Activated CD4-positive, alpha-beta T cell treated with anti-CD3 and anti-CD28 coated beads, Interleukin-2, Interleukin-4, amounts not matched to agents 100 ng/mL and 50 ng/mL, durations not matched to agents 16 hours and 8 hours (primary cell): ENCODE data around the gene CPEB4.

ENCODE experiments used
- DNase-seq: peaks from one replicate; pipeline ENCODE4 v3.0.0-alpha.2; 2020; ENCODE audit warnings: low spot score

CPEB4 gene

DNA sequence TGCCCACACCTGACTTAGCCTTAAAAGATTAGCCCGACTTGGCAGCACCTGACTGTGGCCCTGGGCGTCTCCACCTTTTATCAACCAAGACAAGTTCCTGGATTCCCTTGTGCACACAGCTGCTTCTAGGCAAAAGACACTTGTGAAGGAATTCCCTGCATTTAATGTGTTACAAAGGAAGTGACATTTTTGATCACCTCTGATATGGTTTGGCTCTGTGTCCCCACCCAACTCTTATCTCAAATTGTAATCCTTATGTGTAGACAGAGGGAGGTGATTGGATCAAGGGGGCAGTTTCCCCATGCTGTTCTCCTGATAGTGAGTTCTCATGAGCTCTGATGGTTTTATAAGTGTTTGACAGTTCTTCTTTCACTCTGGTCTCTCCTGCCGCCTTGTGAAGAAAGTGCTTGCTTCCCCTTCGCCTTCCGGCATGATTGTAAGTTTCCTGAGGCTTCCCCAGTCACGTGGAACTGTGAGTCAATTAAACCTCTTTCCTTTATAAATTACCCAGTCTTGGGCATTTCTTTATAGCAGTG, 2.6 kb upstream of the CPEB4 start:
- no peak for DNase-seq

DNA sequence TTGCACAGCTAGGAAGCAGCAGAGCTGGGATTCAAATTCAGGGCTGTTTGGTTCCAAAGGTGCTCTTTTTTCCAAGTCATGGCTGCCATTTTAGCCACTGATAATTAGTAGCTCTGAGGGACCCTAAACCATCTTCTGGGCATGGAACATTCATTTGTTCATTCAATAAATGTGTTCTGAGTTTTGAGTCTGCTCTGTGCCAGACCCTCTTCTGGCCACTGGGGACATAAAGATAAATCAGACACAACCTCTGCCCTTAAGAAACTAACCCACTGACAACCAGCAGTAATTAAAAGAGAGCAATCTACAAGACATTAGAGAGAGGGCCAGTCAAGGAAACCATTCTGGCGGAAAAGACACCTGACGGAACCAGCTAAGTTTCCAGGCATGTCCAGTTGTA, 2.0 kb upstream of the CPEB4 start:
- no peak for DNase-seq

DNA sequence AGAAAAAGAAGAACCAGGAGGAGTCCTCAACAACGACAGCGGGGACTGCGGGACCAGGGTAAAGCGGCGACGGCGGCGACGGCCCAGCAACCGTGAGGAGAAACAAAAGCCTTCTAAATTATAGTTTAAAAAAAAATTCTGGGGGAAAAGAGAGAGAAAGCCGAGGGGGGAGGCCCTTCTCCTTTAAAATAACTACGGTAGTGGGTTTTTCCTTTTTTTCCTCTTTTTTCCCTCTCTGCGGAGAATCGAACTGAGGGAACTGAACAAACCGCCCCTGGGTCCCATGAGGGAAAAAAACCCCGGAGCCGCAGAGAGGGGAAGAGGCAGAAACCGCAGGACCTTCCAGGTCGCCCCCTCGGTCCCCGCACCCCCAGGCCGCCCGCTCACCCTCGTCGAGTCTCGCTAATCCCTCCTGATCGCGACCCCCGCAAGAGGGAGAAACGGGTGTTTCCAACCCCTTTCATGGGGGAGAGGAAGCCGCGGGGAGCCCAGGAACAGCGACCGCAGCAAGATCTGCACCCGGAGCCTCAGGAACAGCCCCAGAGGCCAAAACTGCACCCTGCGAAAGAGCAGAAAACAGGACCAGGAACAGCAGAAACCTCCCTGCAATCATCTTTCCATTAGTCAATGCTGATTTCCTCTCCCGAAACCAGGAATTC, 453 bp downstream of the CPEB4 start:
- no peak for DNase-seq

DNA sequence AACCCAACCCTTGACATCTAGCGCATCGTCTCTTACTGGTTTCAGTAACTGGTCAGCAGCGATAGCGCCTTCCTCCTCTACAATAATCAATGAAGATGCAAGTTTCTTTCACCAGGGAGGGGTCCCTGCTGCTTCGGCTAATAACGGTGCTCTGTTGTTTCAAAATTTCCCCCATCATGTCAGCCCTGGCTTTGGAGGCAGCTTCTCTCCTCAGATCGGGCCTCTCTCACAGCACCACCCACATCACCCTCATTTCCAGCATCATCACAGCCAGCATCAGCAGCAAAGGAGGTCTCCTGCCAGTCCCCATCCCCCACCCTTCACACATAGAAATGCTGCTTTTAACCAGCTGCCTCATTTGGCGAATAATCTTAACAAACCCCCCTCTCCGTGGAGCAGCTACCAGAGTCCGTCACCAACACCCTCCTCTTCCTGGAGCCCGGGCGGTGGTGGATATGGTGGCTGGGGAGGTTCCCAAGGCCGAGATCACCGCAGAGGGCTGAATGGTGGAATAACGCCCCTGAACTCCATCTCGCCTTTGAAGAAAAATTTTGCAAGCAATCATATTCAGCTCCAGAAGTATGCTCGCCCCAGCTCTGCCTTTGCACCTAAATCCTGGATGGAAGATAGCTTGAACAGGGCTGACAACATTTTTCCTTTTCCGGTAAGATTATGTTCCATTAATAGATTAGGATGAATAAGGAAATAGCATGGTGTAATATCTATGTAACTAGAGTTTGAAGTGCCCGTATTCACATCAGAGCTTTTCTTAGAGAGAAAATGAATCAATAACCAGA, 2.2 kb downstream of the CPEB4 start:
- DNase-seq: no peak

DNA sequence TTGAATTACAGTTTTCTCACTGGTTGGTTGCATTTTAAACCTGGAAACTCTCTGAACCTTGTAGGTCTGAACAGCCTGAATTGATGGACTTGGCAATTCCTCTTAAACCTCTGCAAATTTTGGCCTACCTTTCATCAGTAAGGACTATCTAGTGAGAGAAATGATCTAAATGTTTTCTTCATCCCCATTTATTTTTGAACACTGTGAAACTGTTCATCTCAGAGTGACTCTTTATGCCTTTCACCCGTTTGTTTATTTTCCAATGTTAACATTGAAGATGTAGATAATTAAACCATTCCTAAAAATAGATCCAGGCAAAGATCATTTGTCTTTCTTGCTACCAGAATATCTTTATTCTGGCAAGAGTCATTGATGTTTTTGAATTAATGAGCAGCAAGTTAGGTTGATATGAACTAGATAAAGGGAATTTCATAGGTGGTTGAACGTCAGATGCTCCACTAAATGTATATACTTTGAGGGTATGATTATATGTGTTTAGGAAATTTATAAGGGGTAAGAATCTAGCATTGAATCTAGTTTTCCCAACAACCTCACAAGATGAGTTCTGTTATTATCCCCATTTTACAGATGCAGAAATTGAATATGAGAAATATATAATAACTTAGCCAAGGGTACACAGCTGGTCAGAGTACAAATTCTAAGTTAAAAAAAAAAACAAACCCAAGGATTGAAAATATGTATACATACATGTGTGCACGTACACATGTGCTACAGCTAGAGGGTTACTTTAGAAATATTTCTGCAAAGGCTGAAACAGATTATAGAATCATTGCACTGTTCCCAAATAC, 3.4 kb downstream of the CPEB4 start:
- no peak for DNase-seq

DNA sequence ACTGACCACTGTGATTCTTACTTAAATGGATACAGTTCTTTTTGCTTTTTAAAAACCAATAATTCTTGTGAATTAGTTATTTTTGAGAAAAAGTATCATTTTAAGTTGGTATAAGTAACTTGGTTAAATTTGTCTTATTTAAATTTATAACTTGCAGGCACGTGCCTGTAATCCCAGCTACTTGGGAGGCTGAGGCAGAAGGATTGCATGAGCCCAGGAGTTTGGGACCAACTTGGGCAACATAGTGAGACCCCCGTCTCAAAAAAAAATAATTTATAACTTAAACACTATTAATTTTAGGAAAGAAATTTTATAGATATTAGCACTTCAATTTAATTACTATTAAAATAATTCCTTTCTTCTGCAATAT, 5.0 kb downstream of the CPEB4 start:
- no peak for DNase-seq

DNA sequence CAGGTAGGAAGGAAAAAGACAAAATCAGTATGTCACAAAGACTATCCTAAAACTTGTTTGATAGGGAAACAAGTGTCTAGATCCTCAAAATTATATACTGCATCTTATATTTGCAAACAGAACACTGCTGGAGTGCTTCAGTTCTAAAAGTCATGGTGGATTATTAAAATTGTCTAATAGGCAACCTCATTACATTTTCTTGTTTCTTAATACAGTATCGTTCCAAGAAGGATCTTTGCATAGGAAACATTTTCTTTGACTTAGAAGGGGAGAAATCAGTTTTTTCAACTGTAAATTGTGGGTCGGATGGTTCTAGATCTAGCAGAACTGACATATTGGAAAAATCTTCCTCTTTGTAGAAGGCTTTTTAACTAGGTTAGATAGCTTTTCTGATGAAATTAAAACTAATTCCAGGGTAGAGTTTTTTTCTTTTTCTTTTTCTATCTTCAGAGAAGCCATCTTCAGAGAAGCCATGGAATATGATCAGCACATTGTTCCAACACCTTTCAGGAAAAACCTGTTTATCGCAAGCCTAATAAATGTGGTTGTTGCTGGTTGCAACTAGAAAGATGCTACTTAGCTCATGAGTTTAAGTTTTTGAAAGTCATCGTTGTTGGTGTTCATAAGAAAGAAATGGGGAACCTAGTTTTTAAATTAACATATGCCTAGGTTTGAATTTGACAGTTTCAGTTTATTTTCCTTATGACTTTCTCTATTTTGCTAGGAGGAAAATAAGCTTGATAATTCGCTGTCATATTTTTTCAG, 7.4 kb downstream of the CPEB4 start:
- DNase-seq: no peak

DNA sequence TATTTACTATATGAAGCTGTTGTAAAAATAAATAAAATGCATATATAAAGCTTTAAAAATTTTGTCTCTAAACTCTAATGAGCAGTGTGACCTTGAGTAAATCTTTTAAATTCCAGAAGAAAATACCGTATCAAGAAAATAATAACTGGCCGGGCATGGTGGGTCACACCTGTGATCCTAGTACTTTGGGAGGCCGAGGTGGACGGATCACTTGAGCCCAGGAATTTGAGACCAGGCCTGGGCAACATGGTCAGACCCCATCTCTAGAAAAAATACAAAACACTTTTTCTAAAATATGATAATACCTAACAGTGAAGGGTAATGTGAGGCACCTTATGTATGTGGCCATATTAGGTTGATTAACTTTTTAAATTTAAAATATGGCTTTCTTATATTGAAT, 8.5 kb downstream of the CPEB4 start:
- DNase-seq: no peak

DNA sequence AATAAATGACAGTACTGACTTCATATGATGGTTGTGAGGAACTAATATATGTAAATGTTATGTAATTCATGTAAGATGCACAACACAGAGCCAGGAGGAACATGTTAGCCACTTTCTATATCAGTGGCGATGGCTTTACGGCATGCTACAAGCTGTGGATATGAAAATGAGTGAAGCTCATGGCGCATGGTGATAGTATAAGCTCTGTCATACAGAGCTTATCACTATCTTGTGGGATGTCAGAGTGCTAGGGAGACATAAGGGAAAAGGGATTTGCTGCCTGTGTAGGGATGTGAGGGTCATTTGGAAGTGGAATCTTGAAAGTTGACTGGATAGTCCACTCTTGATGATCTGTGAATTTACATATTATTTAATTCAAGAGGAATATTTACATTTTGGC, 13.6 kb downstream of the CPEB4 start:
- no peak for DNase-seq

DNA sequence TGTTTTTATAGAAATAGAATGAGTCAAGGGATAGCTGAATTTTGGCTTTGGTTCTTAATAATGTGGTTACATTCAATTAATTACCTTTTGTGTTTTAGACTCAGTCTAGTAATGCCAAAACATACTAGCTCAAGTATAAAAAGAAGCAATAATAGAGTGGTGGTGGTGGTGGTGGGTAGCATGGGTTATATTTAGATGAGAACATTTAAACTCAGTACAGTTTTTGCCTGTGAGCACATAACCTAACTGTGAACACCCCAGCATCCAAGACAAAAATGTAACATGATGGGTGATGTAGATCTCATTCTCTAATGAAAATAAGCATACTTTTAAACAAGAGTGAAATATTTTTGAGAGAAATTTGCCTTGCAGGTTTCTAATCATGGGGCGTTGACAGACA, 14.2 kb downstream of the CPEB4 start:
- no peak for DNase-seq

DNA sequence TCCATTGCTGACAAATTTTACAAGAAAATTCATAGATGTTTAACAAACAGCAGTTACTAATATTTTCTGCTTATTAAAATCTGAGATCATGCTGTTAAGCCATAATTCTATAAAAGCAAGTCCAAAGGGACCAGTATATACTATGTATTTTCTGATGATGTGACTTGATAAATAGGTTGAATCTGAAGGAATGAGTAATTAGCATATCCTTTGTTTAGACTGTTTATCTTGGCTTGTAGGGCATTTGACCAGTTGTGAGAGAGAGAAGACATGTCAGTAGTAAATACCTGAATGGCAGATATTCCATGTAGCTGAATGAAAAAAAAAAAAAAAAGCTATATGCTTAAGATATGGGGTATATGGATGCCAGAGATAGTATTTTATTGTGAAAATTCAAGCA, 14.6 kb downstream of the CPEB4 start:
- no peak for DNase-seq

DNA sequence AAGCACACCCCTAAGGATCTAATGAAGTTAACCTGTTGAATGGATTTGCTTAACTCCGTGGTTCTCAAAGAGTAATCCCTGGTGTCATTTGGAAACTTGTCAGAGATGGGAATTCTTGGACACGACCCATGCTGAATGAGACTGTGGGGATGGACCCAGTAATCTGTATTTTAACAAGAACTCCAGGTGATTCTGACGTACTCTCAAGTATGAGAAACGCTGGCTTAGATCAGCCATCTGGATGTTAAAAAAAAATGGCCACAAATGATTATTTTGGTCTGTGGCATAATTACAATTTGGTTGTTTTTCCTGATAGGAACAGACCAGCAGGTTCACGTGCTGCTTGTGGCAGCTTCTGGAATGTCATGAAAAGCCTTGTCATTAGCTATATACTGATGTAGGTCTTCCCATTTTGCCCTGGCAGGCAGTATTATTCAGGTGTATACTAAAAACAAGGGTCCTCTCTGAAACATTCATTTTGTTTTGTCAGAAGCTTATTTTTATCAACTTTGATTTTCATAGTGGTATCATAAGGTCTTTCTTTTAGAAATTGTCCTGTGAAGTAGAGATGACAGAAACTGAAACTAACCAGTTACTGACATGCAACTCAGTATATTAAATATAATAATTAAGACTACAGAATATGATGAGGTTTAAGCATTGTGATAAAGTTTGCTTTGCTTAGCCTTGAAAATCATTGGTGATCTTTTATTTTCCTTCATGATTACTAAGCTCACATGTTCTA, 15.4 kb downstream of the CPEB4 start:
- no peak for DNase-seq

DNA sequence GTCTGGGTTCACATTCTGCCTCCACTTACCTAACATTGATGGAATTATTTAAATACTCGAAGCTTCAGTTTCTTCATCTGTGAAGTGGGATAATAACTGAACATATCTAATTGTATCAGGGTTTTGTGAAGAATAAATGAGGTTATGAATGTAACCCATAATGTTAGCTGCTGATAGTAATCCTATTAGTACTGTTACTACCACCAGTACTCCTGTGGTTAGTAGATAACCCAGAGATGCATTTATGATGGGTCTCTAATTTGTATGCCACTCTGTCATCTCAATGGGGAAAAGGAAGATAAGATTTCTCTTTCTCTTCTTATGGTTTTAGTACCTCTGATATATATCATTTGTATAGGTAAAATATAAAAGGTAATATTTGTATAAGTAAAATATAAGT, 16.0 kb downstream of the CPEB4 start:
- no peak for DNase-seq

DNA sequence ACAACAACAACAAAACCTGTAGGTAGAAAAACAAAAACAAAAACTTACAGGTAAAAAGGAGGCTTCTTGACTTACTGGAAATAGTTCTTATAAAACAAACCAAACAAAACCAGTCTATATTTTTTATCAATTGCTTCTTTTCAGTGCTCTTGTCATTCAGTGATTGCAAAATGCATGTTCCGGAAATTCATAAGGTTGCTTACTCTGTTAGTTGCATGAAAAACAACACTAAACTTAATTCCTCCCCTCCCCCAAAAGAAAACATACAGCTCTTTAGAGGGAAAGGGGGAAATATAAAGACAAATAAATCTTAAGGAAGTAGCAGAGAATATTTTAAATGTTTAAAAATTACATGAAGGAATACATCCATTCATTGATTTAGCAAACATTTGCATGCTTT, 19.1 kb downstream of the CPEB4 start:
- DNase-seq: no peak

DNA sequence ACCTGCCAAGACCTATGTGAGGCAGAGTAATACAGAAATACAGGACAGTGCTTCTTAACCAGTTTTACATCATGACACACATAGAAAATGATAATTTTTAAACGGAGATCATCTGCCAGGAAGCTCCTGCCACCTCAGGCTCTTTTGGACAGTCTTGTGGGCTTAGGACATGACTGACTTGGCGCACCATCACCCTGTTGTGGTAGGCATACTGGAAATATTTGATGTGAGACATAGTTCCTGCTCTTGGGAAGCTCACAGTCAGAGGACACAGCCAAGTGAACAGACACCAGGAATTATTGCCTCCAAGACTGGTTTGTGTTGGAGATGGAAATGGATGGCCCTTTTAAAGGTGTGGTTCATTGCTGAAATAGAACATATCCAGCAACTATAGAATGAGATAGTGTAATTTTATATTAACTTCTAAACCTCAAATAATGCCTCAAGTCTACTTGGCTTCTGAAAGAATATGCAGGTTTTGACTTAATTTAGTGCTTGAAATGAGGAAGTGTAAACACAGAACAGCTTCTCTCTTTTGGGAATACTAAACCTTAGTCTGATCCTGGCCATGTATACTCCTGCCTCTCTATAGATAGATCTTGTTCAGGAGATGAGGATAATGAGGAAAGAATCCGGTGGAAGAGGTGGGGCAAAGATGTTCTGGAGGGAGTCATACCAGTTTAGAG, 19.7 kb downstream of the CPEB4 start:
- DNase-seq: no peak

DNA sequence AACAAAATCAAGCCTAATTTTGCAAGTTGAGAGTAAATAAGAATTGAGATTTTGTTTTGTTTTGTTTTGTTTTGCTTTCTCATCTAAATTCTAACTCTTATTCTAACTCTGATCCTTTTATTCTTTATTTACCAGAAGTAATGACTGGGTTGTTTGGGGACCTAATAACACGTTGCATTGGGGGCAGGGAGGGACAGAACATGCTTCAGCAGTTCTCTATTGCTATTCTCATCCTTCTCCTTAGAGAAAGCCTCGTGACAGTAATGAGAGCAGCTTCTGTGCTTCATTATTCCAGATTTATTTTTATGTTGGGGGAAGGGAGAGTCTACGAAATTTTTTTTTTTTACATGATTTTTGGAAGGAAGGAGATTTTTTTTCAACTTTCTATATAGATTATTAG, 21.1 kb downstream of the CPEB4 start:
- no peak for DNase-seq

DNA sequence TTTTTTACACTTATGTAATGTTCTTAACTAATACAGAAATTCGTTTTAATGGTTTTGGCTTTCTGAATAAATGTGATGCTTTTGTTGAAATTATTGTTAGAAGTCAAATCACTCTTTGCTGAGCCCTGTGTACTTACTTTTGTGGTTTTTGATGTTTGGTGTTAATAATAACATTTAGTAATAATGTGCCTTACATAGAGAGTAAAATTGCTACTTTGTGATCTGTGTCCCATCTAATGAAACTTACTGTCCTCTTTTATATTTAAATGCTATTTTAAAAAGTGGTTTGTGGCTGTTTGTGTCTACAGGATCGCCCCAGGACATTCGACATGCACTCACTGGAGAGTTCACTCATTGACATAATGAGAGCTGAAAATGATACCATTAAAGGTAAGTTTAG, 22.1 kb downstream of the CPEB4 start:
- DNase-seq: no peak

DNA sequence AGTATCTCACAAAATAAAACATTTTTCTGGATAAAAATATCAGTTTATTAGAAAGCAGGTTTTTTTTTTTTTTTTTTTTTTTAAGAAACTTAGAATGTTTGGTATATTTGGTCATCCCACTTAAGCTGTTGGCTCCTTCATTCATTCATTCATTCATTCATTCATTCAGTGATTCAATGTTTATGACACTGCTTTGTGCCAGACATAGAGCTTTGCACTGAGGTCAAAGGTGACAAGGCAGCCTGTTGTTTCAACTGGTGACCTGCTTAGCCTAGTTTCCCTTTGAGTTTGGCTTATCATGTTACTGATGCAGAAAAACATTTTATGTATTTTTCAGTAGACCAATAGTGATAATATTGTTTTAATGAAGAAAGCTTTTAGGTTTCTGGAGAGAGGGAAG, 23.5 kb downstream of the CPEB4 start:
- DNase-seq: no peak

DNA sequence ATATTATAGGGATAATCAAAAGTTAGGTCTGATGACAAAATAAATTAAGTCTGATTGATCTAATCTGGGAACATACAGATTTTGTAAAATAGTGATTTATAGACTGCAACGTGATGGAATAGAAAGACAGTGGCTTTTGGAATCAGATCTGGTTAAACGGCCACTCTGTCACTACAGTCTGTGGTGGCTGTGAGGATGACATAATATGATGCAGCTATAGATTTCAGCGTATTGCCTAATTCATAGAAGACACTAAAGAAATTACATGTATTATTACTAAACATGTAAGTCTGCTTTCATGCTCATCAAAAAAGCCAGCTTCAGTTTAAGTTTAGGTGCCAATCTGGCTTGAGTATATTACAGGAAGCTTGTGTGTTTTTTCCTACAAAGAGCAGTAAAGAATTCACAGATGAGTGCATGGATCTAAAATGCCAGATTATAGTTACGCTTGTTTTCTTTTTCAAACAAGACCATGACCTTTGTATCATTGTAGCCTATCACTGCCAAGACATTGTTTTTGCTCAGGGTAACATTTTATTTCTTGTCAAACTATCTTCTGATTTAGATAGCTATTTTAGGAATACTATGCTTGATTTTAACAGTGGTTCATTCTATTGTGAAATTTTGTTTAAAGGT, 25.7 kb downstream of the CPEB4 start:
- no peak for DNase-seq

DNA sequence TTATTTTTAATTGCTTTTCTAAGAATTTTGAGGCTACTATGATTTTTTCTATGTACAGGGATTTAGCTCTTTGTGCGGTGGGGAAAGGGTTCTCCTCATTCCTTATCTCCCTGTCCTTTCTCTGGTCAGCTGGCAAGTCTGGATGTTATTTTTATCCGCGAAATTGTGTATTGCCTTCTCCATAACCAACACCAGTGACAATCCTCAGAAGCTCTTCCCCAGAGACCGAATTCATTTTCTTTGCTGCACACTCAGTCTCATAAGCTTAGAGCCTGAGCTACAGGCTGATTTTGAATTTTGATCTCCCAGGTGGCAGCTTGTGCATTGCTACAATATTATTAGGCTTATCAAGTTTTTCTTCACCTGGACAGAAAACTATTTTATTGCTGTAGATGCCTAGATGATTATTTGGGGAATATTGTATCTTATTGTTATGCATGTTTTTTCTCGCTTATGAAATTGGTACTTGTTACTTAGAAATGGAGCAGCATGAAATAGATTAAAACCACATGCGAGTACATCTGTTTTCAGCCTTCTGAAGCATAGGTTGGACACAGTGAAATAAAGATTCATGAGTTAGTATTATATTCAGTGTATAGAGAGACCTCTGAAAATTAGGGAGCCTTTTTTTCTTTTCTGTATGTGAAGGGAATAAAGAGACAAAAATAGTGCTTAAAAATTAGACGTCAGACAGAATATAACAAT, 27.3 kb downstream of the CPEB4 start:
- no peak for DNase-seq
